HG02763 (cell line): ENCODE results near the gene PCDHA11.
"Not testable (repeated sequence)": the region's sequence is repeated elsewhere in the genome, so short reads cannot be mapped to it uniquely, and the experiment has no call there.

Source experiments
- ATAC-seq: cut with Tn5 transposase; IDR thresholded peaks from one replicate; pipeline ENCODE4 v1.9.1; 2021; ENCODE audit warnings: mild to moderate bottlenecking, moderate library complexity; ENCODE audit not compliant: unreplicated experiment

Gene PCDHA11, protein sequence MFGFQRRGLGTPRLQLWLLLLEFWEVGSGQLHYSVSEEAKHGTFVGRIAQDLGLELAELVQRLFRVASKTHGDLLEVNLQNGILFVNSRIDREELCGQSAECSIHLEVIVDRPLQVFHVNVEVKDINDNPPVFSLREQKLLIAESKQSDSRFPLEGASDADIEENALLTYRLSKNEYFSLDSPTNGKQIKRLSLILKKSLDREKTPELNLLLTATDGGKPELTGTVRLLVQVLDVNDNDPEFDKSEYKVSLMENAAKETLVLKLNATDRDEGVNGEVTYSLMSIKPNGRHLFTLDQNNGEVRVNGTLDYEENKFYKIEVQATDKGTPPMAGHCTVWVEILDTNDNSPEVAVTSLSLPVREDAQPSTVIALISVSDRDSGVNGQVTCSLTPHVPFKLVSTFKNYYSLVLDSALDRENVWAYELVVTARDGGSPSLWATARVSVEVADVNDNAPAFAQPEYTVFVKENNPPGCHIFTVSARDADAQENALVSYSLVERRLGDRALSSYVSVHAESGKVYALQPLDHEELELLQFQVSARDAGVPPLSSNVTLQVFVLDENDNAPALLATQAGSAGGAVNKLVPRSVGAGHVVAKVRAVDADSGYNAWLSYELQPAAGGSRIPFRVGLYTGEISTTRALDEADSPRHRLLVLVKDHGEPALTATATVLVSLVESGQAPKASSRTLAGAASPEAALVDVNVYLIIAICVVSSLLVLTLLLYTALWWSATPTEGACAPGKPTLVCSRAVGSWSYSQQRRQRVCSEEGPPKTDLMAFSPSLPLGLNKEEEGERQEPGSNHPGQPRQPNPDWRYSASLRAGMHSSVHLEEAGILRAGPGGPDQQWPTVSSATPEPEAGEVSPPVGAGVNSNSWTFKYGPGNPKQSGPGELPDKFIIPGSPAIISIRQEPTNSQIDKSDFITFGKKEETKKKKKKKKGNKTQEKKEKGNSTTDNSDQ

DNA sequence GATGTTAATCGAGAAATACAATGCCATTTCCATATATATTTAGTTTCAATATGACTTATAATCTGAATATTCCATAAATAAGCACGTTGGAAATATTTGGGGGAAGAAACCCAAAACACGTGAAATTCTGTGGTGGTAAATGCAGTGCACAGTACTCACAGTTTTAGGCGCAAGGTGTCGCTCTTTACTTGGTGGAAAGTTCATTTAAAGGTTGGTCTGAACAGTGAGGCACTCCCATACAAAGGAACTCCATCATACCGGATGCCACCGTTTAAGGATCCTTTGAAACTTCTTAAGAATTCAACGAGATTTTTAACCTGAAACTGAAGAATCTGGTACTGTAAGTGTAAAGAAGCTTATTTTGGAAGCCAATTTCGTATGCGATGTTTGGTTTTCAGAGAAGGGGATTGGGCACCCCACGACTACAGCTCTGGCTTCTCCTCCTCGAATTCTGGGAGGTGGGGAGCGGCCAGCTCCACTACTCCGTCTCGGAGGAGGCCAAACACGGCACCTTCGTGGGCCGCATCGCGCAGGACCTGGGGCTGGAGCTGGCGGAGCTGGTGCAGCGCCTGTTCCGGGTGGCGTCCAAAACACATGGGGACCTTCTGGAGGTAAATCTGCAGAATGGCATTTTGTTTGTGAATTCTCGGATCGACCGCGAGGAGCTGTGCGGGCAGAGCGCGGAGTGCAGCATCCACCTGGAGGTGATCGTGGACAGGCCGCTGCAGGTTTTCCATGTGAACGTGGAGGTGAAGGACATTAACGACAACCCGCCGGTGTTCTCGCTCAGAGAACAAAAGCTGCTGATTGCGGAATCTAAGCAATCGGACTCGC is at the start of gene PCDHA11:
Gene PCDHA11, plus strand, starts transcription at position 237 of the 834 bp plus-strand sequence. Its CDS starts 147 bp downstream, at position 384.
- ATAC-seq: no peak

DNA sequence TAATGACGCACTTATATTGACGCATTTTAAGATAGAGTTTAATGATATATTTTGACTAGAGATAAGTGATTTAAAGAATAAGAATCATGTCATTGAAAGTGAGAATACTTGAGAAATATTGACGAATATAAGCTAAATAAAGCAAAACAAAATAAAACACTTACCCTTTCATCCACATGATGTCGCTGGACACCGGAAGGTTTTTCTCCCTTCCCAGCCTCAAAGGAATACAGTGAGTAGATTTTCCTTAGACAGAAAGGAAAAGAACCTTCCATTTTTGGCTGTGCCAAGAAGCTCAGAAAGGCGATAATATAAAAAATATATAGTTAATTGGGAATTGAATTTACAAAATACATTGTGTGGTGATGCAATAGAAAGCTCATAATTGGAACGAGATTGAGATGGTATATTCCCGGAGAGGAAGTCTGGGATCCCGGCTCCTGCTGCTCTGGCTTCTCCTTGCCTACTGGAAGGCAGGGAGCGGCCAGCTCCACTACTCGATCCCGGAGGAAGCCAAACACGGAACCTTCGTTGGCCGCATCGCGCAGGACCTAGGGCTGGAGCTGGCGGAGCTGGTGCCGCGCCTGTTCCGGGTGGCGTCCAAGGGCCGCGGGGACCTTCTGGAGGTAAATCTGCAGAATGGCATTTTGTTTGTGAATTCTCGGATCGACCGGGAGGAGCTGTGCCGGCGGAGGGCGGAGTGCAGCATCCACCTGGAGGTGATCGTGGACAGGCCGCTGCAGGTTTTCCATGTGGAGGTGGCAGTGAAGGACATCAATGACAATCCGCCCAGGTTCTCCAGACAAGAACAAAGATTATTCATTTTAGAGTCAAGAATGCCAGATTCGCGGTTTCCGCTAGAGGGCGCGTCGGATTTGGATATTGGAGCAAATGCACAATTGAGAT is 47.1 kb upstream of the PCDHA11 start, which contains the start of gene PCDHA5:
Gene PCDHA5, plus strand, starts transcription at position 239 of the 906 bp plus-strand sequence.
- no peak for ATAC-seq

DNA sequence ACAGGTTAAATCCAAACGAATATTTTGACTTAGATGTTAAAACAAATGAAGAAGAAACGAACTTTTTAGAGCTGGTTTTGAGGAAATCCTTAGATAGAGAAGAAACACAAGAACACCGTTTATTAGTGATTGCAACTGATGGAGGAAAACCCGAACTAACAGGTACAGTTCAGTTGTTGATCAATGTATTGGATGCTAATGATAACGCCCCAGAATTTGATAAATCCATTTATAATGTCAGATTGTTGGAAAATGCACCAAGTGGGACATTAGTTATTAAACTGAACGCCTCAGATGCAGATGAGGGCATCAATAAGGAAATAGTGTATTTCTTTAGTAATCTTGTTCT is 46.5 kb upstream of the PCDHA11 start:
- no peak for ATAC-seq

DNA sequence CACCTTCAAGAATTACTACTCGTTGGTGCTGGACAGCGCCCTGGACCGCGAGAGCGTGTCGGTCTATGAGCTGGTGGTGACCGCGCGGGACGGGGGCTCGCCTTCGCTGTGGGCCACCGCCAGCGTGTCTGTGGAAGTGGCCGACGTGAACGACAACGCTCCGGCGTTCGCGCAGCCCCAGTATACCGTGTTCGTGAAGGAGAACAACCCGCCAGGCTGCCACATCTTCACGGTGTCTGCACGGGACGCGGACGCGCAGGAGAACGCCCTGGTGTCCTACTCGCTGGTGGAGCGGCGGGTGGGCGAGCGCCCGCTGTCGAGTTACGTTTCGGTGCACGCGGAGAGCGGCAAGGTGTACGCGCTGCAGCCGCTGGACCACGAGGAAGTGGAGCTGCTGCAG is 45.8 kb upstream of the PCDHA11 start:
- not testable (repeated sequence) for ATAC-seq

DNA sequence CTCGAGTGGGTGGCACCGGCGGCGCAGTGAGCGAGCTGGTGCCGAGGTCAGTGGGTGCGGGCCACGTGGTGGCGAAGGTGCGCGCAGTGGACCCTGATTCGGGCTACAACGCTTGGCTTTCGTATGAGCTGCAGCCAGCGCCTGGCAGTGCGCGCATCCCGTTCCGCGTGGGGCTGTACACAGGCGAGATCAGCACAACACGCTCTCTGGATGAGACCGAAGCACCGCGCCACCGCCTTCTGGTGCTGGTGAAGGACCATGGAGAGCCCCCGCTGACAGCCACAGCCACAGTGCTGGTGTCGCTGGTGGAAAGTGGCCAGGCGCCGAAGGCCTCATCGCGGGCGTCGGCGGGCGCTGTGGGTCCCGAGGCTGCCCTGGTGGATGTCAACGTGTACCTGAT is 45.3 kb upstream of the PCDHA11 start:
- no peak for ATAC-seq

DNA sequence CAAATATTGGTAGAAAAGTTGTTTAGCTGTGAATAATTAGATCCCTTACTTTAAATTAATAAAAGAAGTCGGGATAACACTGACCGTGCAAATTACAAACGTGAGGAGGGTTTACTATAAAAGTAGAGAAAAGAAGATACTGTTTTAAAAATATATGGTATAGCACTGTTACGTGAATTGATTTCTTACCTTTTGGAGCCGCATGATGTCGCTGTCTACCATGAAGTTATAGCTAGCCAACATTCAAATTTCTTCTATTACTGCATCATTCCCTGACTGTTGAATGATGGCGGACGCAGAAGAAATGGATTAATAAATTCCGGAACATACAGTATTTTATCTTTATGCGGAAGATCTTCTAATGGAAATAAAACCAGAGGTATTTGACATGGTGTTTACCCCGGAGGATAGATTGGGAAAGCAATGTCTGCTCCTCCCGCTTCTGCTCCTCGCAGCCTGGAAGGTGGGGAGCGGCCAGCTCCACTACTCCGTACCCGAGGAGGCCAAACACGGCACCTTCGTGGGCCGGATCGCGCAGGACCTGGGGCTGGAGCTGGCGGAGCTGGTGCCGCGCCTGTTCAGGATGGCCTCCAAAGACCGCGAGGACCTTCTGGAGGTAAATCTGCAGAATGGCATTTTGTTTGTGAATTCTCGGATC is 40.9 kb upstream of the PCDHA11 start, which contains the start of gene PCDHA6:
Gene PCDHA6, plus strand, starts transcription at position 257 of the 658 bp plus-strand sequence. Its CDS starts 132 bp downstream, at position 389.
- no peak for ATAC-seq

DNA sequence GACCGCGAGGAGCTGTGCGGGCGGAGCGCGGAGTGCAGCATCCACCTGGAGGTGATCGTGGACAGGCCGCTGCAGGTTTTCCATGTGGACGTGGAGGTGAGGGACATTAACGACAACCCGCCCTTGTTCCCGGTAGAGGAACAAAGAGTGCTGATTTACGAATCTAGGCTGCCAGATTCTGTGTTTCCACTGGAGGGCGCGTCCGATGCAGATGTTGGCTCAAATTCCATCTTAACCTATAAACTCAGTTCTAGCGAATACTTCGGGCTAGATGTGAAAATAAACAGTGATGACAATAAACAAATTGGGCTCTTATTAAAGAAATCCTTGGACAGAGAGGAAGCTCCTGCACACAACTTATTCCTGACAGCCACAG is 40.4 kb upstream of the PCDHA11 start:
- ATAC-seq: no peak

DNA sequence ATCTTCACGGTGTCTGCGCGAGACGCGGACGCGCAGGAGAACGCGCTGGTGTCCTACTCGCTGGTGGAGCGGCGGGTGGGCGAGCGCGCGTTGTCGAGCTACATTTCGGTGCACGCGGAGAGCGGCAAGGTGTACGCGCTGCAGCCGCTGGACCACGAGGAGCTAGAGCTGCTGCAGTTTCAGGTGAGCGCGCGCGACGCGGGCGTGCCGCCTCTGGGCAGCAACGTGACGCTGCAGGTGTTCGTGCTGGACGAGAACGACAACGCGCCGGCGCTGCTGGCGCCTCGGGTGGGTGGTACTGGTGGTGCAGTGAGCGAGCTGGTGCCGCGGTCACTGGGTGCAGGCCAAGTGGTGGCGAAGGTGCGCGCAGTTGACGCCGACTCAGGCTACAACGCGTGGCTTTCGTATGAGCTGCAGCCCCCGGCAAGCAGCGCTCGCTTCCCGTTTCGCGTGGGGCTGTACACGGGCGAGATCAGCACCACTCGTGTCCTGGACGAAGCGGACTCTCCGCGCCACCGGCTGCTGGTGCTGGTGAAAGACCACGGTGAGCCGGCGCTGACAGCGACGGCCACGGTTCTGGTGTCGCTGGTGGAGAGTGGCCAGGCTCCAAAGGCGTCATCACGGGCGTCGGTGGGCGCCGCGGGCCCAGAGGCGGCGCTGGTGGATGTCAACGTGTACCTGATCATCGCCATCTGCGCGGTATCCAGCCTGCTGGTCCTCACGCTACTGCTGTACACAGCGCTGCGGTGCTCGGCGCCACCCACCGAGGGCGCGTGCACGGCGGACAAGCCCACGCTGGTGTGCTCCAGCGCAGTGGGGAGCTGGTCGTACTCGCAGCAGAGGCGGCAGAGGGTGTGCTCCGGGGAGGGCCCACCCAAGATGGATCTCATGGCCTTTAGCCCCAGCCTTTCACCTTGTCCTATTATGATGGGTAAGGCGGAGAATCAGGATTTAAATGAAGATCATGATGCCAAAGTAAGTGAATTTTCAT is 39.0 kb upstream of the PCDHA11 start:
- not testable (repeated sequence) for ATAC-seq

DNA sequence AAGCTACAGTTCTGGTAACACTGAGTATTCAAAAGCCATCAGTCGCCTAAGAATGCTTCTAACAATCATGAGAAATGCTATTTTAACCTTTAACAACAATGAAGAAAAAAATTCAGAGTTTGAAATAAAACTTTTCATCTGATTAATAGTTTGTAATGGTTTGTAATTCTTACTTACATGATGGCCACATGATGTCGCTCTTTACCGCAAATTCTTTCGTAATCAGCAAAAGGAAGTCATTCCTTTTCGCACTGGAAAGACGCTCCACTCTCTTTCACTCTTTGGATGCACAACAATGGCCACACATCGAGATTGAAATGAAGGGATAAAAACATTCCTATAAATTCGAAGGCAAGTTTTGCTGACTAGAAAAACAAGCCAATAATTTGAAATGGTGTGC is 34.8 kb upstream of the PCDHA11 start, which contains the start of gene PCDHA7:
Gene PCDHA7, plus strand, starts transcription at position 277 of the 400 bp plus-strand sequence. Its CDS starts 115 bp downstream, at position 392.
- ATAC-seq: no peak

DNA sequence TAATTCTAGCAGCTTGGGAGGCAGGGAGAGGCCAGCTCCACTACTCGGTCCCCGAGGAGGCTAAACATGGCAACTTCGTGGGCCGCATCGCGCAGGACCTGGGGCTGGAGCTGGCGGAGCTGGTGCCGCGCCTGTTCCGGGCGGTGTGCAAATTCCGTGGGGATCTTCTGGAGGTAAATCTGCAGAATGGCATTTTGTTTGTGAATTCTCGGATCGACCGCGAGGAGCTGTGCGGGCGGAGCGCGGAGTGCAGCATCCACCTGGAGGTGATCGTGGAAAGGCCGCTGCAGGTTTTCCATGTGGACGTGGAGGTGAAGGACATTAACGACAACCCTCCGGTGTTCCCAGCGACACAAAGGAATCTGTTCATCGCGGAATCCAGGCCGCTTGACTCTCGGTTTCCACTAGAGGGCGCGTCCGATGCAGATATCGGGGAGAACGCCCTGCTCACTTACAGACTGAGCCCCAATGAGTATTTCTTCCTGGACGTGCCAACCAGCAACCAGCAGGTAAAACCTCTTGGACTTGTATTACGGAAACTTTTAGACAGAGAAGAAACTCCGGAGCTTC is 34.2 kb upstream of the PCDHA11 start:
- not testable (repeated sequence) for ATAC-seq

DNA sequence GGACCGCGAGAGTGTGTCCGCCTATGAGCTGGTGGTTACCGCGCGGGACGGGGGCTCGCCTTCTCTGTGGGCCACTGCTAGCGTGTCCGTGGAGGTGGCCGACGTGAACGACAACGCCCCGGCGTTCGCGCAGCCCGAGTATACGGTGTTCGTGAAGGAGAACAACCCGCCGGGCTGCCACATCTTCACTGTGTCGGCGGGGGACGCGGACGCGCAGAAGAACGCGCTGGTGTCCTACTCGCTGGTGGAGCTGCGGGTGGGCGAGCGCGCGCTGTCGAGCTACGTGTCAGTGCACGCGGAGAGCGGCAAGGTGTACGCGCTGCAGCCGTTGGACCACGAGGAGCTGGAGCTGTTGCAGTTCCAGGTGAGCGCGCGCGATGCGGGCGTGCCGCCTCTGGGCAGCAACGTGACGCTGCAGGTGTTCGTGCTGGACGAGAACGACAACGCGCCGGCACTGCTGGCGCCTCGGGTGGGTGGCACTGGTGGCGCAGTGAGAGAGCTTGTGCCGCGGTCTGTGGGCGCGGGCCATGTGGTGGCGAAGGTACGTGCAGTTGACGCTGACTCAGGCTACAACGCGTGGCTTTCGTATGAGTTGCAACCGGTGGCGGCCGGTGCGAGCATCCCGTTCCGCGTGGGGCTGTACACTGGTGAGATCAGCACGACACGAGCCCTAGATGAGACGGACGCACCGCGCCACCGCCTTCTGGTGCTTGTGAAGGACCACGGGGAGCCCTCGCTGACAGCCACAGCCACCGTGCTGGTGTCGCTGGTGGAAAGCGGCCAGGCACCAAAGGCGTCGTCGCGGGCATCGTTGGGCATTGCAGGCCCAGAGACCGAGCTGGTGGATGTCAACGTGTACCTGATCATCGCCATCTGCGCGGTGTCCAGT is 32.9 kb upstream of the PCDHA11 start:
- no peak for ATAC-seq

DNA sequence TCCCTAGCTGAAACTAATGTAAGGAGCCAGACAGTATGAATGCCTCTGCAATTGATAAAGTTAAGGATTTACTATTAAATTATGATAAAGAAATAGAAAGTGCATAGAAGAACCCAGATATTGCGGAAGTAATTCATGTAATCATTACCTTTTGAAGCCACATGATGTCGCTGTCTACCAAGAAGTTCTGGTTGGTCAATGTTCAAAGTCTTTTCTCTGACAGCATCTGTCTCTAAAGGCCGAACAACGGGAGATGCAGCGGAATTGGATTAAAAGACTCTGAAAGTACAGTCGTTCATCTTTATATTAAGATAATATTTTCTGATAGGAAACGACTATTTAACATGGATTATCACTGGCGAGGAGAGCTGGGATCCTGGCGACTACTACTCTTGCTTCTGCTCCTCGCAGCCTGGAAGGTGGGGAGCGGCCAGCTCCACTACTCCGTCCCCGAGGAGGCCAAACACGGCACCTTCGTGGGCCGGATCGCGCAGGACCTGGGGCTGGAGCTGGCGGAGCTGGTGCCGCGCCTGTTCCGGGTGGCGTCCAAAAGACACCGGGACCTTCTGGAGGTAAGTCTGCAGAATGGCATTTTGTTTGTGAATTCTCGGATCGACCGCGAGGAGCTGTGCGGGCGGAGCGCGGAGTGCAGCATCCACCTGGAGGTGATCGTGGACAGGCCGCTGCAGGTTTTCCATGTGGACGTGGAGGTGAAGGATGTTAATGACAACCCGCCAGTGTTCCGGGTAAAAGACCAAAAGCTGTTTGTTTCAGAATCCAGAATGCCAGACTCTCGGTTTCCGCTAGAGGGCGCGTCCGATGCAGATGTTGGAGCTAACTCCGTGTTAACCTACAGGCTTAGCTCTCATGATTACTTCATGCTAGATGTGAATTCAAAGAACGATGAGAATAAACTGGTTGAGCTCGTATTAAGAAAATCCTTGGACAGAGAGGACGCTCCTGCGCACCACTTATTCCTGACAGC is 27.5 kb upstream of the PCDHA11 start, which contains the start of gene PCDHA8:
Gene PCDHA8, plus strand, starts transcription at position 210 of the 985 bp plus-strand sequence. Its CDS starts 135 bp downstream, at position 345.
- ATAC-seq: no peak

DNA sequence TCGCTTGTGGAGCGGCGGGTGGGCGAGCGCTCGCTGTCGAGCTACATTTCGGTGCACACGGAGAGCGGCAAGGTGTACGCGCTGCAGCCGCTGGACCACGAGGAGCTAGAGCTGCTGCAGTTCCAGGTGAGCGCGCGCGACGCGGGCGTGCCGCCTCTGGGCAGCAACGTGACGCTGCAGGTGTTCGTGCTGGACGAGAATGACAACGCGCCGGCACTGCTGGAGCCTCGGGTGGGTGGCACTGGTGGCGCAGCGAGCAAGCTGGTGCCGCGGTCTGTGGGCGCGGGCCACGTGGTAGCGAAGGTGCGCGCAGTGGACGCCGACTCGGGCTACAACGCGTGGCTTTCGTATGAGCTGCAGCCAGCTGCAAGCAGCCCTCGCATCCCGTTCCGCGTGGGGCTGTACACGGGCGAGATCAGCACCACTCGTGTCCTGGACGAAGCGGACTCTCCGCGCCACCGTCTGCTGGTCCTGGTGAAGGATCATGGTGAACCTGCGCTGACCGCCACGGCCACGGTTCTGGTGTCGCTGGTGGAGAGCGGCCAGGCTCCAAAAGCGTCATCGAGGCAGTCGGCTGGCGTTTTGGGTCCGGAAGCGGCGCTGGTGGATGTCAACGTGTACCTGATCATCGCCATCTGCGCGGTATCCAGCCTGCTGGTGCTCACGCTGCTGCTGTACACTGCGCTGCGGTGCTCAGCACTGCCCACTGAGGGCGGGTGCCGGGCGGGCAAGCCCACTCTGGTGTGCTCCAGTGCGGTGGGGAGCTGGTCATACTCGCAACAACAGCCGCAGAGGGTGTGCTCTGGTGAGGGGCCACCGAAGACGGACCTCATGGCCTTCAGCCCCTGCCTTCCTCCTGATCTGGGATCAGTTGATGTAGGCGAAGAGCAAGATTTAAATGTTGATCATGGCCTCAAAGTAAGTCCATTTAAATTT is 25.7 kb upstream of the PCDHA11 start:
- ATAC-seq: no peak
